Large intestine (tissue), 3 donors: ENCODE measurements around the gene CRACDL. TPM values are rescaled to one million over a fixed set of nuclear protein-coding genes. Genes with fewer than 3 reads are reported as not detected.
A peak's percentile ranks its signal among the peaks of the same experiment; 100 is the strongest.

Source experiments
- DNase-seq, 2 donors: peaks; one replicate each; pipeline versions ENCODE4 v3.0.0 to v3.0.0-alpha.2; 2013
- H3K27ac ChIP-seq: one replicate; pipeline ENCODE4 v1.5.1; 2013; ENCODE audit warnings: low read length
- H3K27me3 ChIP-seq: 2 replicates; pipeline ENCODE4 v1.6.1; 2013; ENCODE audit warnings: low read length; ENCODE audit not compliant: control insufficient read depth, insufficient read depth
- H3K36me3 ChIP-seq: 2 replicates; pipeline ENCODE4 v1.6.1; 2013; ENCODE audit warnings: low read length; ENCODE audit not compliant: control insufficient read depth, insufficient read depth
- H3K4me1 ChIP-seq: one replicate; pipeline ENCODE4 v1.6.1; 2013; ENCODE audit warnings: low read length; ENCODE audit not compliant: control insufficient read depth, insufficient read depth
- H3K4me3 ChIP-seq: one replicate; pipeline ENCODE4 v1.5.1; 2013; ENCODE audit warnings: low read length
- H3K9me3 ChIP-seq: one replicate; pipeline ENCODE4 v1.6.1; 2013; ENCODE audit warnings: mild to moderate bottlenecking, low read depth, low read length, moderate library complexity; ENCODE audit not compliant: control insufficient read depth
- WGBS: methylation state at CpG from one replicate; pipeline ENCODE4 v1.1.5; 2013; ENCODE audit warnings: low lambda C conversion rate; ENCODE audit not compliant: insufficient coverage; 5-methylcytosine and 5-hydroxymethylcytosine counted together
- polyA plus RNA-seq: library from polyadenylated mRNA; unstranded; fragments of 120-200 nt; gene quantifications from one replicate; pipeline ENCODE4 v1.2.1, GENCODE V29; 2013

The CRACDL gene
- polyA plus RNA-seq, 1 donor, result 3.0 TPM

GRCh38 chr2:98823196-98824170, 112.5 kb downstream of the CRACDL start:
- Histone ChIP-seq H3K4me1 (no peaks in the 10 kb centered on the region), H3K27ac (no peak overlapping the region), H3K4me3 (peak overlapping the region; percentile 42), H3K36me3 (peaks cover 5% of the 10 kb centered on the region), H3K9me3 (peaks cover 8% of the 10 kb centered on the region), H3K27me3 (peaks cover 15% of the 10 kb centered on the region)
- no peak for DNase-seq
- WGBS, result no CpG with 5 or more reads among the region's 40 CpGs

- peak overlapping the region; percentile 42 for H3K4me3 ChIP-seq
- peaks cover 8% of the 10 kb centered on the region for H3K9me3 ChIP-seq
- peak; percentile 37 to 70 for DNase-seq
- no CpG with 5 or more reads among the region's 117 CpGs for WGBS
- H3K4me1 ChIP-seq, result no peaks in the 10 kb centered on the region
- H3K36me3 ChIP-seq, result peaks cover 5% of the 10 kb centered on the region
- H3K27ac ChIP-seq, result no peak overlapping the region
- peaks cover 15% of the 10 kb centered on the region for H3K27me3 ChIP-seq
Measured at GRCh38 chr2:98822301-98823164, 113.5 kb downstream of the CRACDL start.

GRCh38 chr2:98821629-98822135, 114.3 kb downstream of the CRACDL start:
- no peak overlapping the region for H3K4me3 ChIP-seq
- peaks cover 15% of the 10 kb centered on the region for H3K27me3 ChIP-seq
- H3K27ac ChIP-seq, result no peak overlapping the region
- no peaks in the 10 kb centered on the region for H3K4me1 ChIP-seq
- no peak for DNase-seq
- peaks cover 8% of the 10 kb centered on the region for H3K9me3 ChIP-seq
- WGBS, result no CpG with 5 or more reads among the region's 38 CpGs
- H3K36me3 ChIP-seq, result peaks cover 5% of the 10 kb centered on the region

GRCh38 chr2:98819231-98819766, 116.7 kb downstream of the CRACDL start:
- H3K27ac ChIP-seq, result no peak overlapping the region

GRCh38 chr2:98818164-98818563, 117.9 kb downstream of the CRACDL start:
- Histone ChIP-seq H3K9me3 (peaks cover 8% of the 10 kb centered on the region), H3K27ac (no peak overlapping the region), H3K27me3 (peaks cover 9% of the 10 kb centered on the region), H3K4me1 (no peaks in the 10 kb centered on the region), H3K36me3 (peaks cover 2% of the 10 kb centered on the region), H3K4me3 (no peak overlapping the region)
- 90% methylated on average over 2 of the region's 5 CpGs for WGBS
- DNase-seq, result no peak

More at GRCh38 chr2:98819231-98819766, 116.7 kb downstream of the CRACDL start:
- H3K4me3 ChIP-seq, result no peak overlapping the region
- H3K4me1 ChIP-seq, result no peaks in the 10 kb centered on the region
- H3K27me3 ChIP-seq, result peaks cover 15% of the 10 kb centered on the region
- DNase-seq, result no peak
- 80% methylated on average over 1 of the region's 5 CpGs for WGBS
- H3K9me3 ChIP-seq, result peaks cover 8% of the 10 kb centered on the region
- peaks cover 2% of the 10 kb centered on the region for H3K36me3 ChIP-seq

- Histone ChIP-seq H3K9me3 (no peaks in the 10 kb centered on the region), H3K36me3 (peaks cover 2% of the 10 kb centered on the region), H3K4me3 (no peak overlapping the region), H3K27me3 (no peaks in the 10 kb centered on the region), H3K27ac (no peak overlapping the region), H3K4me1 (no peaks in the 10 kb centered on the region)
- 90% methylated on average over 2 of the region's 3 CpGs for WGBS
- DNase-seq, result no peak
Measured at GRCh38 chr2:98816281-98816680, 119.7 kb downstream of the CRACDL start.

GRCh38 chr2:98815795-98816194, 120.2 kb downstream of the CRACDL start:
- Histone ChIP-seq H3K27ac (no peak overlapping the region), H3K4me1 (peaks cover 2% of the 10 kb centered on the region), H3K9me3 (no peaks in the 10 kb centered on the region), H3K4me3 (no peak overlapping the region), H3K36me3 (peaks cover 2% of the 10 kb centered on the region), H3K27me3 (no peaks in the 10 kb centered on the region)
- no peak for DNase-seq
- no CpG with 5 or more reads among the region's 2 CpGs for WGBS

GRCh38 chr2:98811766-98812165, 124.3 kb downstream of the CRACDL start:
- Histone ChIP-seq H3K4me3 (no peak overlapping the region), H3K27ac (no peak overlapping the region), H3K36me3 (no peaks in the 10 kb centered on the region), H3K27me3 (no peaks in the 10 kb centered on the region), H3K9me3 (no peaks in the 10 kb centered on the region), H3K4me1 (peaks cover 14% of the 10 kb centered on the region)
- no peak for DNase-seq
- WGBS, result no CpG with 5 or more reads among the region's 2 CpGs

- 17% methylated on average over 1 of the region's 3 CpGs for WGBS
- Histone ChIP-seq H3K27ac (no peak overlapping the region), H3K4me3 (no peak overlapping the region), H3K9me3 (no peaks in the 10 kb centered on the region), H3K27me3 (no peaks in the 10 kb centered on the region), H3K4me1 (peaks cover 19% of the 10 kb centered on the region), H3K36me3 (no peaks in the 10 kb centered on the region)
- peak; percentile 33 to 74 for DNase-seq
Measured at GRCh38 chr2:98810588-98810928, 125.5 kb downstream of the CRACDL start.
